DOHH2 (cell line): ENCODE results near the gene MAPK8IP1.

Experiments
- H3F3A ChIP-seq: fragments of 200-600 bp; sonication (generic), shearing (Covaris generic); 2 replicates; pipeline ENCODE4 v1.6.0; 2016; ENCODE audit warnings: antibody characterized with exemption, mild to moderate bottlenecking; ENCODE audit not compliant: control insufficient read depth, insufficient read depth
- H3K27ac ChIP-seq: fragments of 200-600 bp; sonication (generic); 2 replicates; pipeline ENCODE4 v1.5.1; 2014; ENCODE audit warnings: low read depth, mild to moderate bottlenecking, low read length, moderate library complexity
- H3K27me3 ChIP-seq: fragments of 200-600 bp; sonication (generic); 2 replicates; pipeline ENCODE4 v1.6.1; 2014; ENCODE audit warnings: mild to moderate bottlenecking, low read length, mixed read lengths; ENCODE audit not compliant: control insufficient read depth
- H3K36me3 ChIP-seq: fragments of 200-600 bp; sonication (generic); 2 replicates; pipeline ENCODE4 v1.6.1; 2014; ENCODE audit warnings: mild to moderate bottlenecking, low read length, moderate library complexity, mixed read lengths; ENCODE audit not compliant: control insufficient read depth
- H3K4me1 ChIP-seq: fragments of 200-600 bp; sonication (generic); 2 replicates; pipeline ENCODE4 v1.6.1; 2014; ENCODE audit warnings: mild to moderate bottlenecking, low read length, mixed read lengths; ENCODE audit not compliant: control insufficient read depth
- H3K4me2 ChIP-seq: fragments of 200-600 bp; sonication (generic); 2 replicates; pipeline ENCODE4 v1.6.0; 2014; ENCODE audit warnings: mild to moderate bottlenecking, low read length, moderate library complexity
- H3K4me3 ChIP-seq: fragments of 200-600 bp; sonication (generic); 2 replicates; pipeline ENCODE4 v1.5.1; 2014; ENCODE audit warnings: mild to moderate bottlenecking, low read length, mixed read lengths
- H3K79me2 ChIP-seq: fragments of 200-600 bp; sonication (generic); 2 replicates; pipeline ENCODE4 v1.6.1; 2014; ENCODE audit warnings: mild to moderate bottlenecking, low read length, mixed read lengths; ENCODE audit not compliant: control insufficient read depth
- H3K9me2 ChIP-seq: fragments of 200-600 bp; sonication (generic); replicated peaks from 2 replicates; pipeline ENCODE4 v1.6.1; 2014; ENCODE audit warnings: mild to moderate bottlenecking, low read length, mixed read lengths; ENCODE audit not compliant: control insufficient read depth
- H3K9me3 ChIP-seq: fragments of 200-600 bp; sonication (generic); 2 replicates; pipeline ENCODE4 v1.6.1; 2014; ENCODE audit warnings: antibody characterized with exemption, low read length, mixed read lengths; ENCODE audit not compliant: control insufficient read depth, insufficient read depth
- H4K20me1 ChIP-seq: fragments of 200-600 bp; sonication (generic); 2 replicates; pipeline ENCODE4 v1.6.0; 2014; ENCODE audit warnings: low read depth, mild to moderate bottlenecking, antibody characterized with exemption, low read length, moderate library complexity; ENCODE audit not compliant: control insufficient read depth, insufficient read depth
- CTCF ChIP-seq: fragments of 200-600 bp; sonication (generic); IDR thresholded peaks from one replicate; pipeline ENCODE4 v1.5.1; 2014; ENCODE audit warnings: antibody characterized with exemption, mild to moderate bottlenecking, low read depth, low read length; ENCODE audit not compliant: poor library complexity, severe bottlenecking
- EZH2phosphoT487 ChIP-seq: fragments of 200-600 bp; sonication (generic); IDR thresholded peaks from 2 replicates; pipeline ENCODE4 v1.6.1; 2017; ENCODE audit warnings: borderline replicate concordance, mild to moderate bottlenecking, antibody characterized with exemption, low read length, moderate library complexity, mixed read lengths

MAPK8IP1 gene

GRCh38 chr11:45920531-45921477 is 35.4 kb downstream of the MAPK8IP1 start:
- H3K4me2 ChIP-seq = peak overlapping the region; percentile 95
- peaks cover 79% of the 10 kb centered on the region for H3K4me1 ChIP-seq
- H3F3A ChIP-seq = peaks cover 27% of the 10 kb centered on the region
- H3K9me2 ChIP-seq = no peaks in the 10 kb centered on the region
- TF ChIP-seq EZH2phosphoT487 (no peak), CTCF (no peak)
- H3K27ac ChIP-seq = no peak overlapping the region; the same call in 1 of the 2 replicates
- H3K27me3 ChIP-seq = peaks cover 6% of the 10 kb centered on the region
- H4K20me1 ChIP-seq = peaks cover 15% of the 10 kb centered on the region; the same call in 1 of the 2 replicates
- peaks cover 26% of the 10 kb centered on the region for H3K36me3 ChIP-seq
- H3K4me3 ChIP-seq = peak overlapping the region; percentile 90; the same call in 1 of the 2 replicates
- H3K9me3 ChIP-seq = no peaks in the 10 kb centered on the region
- peaks cover 41% of the 10 kb centered on the region for H3K79me2 ChIP-seq

DNA sequence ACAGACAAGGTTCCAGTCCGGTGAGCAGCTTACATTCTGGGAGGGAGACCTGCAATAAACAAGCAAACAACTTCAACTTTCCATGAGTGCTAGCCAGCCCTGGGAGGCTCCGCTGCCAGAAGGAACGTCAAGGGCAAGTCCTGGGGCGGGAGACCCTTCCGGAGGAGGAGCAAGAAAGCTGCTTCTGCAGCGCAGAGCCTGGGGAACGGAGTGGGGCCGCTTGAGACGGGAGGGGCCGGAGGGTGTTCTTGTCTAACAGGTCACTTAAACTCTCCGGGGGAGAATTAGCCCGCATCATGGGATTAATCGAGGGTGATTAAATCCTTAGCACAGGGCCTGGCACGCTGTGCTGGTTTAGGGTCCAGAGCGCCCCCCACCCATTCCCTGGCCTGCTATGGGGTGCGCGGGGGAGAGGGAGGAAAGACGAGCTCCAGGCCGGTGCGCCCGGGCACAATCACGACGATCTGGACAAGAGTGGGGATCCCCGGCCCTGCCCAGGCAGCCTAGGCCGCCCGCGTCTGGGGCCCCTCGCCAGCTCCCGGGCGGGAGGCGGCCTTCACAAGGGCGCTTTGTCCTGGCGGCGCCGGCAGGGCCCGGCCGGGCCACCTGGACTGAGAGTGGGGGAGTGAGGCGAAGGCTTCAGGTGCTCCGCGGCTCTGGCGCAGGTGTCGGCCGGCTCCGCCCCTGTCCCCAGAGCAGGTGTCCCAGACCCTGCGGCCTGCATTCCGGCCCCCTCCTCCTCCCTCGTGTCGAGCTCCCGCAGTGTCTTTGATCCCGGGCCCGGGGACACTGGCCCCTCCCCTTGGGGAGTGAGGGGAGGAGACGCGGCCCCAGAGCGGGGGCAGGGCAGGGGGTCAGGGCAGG is 36.3 kb downstream of the MAPK8IP1 start:
- H3F3A ChIP-seq = peaks cover 27% of the 10 kb centered on the region
- TF ChIP-seq CTCF = no peak
- TF ChIP-seq EZH2phosphoT487 = no peak
- H3K4me1 ChIP-seq = peaks cover 75% of the 10 kb centered on the region
- peak overlapping the region; percentile 90 for H3K4me3 ChIP-seq
- H3K36me3 ChIP-seq = peaks cover 28% of the 10 kb centered on the region
- no peaks in the 10 kb centered on the region for H3K9me3 ChIP-seq
- no peaks in the 10 kb centered on the region for H3K9me2 ChIP-seq
- H4K20me1 ChIP-seq = peaks cover 8% of the 10 kb centered on the region; the same call in 1 of the 2 replicates
- peaks cover 6% of the 10 kb centered on the region for H3K27me3 ChIP-seq
- peaks cover 34% of the 10 kb centered on the region for H3K79me2 ChIP-seq
- peak overlapping the region; percentile 95 for H3K4me2 ChIP-seq
- H3K27ac ChIP-seq = peak overlapping the region; percentile 66

DNA sequence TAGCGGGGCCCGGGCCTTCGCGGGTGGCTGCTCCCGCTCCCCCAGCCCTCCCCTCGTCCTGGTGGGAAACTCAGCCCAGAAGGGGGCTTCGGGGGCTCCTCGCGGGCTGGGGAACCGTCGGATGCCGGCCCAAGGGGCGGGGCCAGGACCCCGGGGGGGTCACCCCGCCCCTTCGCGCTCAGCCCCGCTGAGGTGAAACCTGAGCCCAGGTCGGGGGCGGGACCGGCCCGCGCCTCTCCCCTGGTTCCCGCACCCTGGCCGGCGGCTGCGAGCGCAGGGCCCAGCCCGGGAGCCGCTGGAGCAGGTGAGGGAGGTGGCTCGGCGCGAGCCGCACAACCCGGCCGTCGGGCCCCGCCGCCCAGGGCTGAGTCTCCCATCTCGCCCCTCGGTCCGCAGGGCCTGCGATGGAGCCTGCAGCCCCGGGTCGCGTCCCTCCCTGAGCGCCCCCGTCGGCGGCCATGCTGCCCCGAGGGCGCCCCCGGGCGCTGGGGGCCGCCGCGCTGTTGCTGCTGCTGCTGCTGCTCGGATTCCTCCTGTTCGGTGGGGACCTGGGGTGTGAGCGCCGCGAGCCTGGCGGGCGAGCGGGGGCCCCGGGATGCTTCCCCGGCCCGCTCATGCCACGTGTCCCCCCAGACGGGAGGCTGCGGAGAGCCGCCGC is 37.1 kb downstream of the MAPK8IP1 start, which contains the start of gene LARGE2:
Gene LARGE2, plus strand, starts transcription at position 232 of the 658 bp plus-strand sequence. Its CDS starts 227 bp downstream, at position 459.
- peaks cover 6% of the 10 kb centered on the region for H3K27me3 ChIP-seq
- peaks cover 34% of the 10 kb centered on the region for H3K79me2 ChIP-seq
- H3F3A ChIP-seq = peaks cover 24% of the 10 kb centered on the region
- no peaks in the 10 kb centered on the region for H3K9me3 ChIP-seq
- peak within 1 kb of the TSS; percentile 95 for H3K4me2 ChIP-seq
- peak within 1 kb of the TSS; percentile 90 for H3K4me3 ChIP-seq
- H3K4me1 ChIP-seq = peaks cover 79% of the 10 kb centered on the region
- TF ChIP-seq EZH2phosphoT487 (no peak), CTCF (no peak)
- H3K36me3 ChIP-seq = peaks cover 29% of the 10 kb centered on the region
- H3K27ac ChIP-seq = peak within 1 kb of the TSS; percentile 66
- H4K20me1 ChIP-seq = 0 out of 2 replicates have a peak, but pooled peaks cover 3% of the 10 kb centered on the region
- no peaks in the 10 kb centered on the region for H3K9me2 ChIP-seq
